SJSA1 (cell line): Measurements from ENCODE around the gene CDH22. TPM values are rescaled to one million over a fixed set of nuclear protein-coding genes. Genes with fewer than 3 reads are reported as not detected.

Experiments
- DNase-seq, 2 experiments: peaks; one replicate each; pipeline ENCODE4 v3.0.0-alpha.2; 2015 to 2020; ENCODE audit warnings: low spot score in 2 of 2, low read depth in 1 of 2
- H3K27ac ChIP-seq: fragments of 250-450 bp; sonication (Bioruptor Pico); 2 replicates; pipeline ENCODE4 v1.5.1; 2020; ENCODE audit warnings: mild to moderate bottlenecking, moderate library complexity
- H3K27me3 ChIP-seq: fragments of 250-450 bp; sonication (Bioruptor Pico); replicated peaks from 2 replicates; pipeline ENCODE4 v1.5.1; 2020; ENCODE audit warnings: mild to moderate bottlenecking, moderate library complexity
- H3K36me3 ChIP-seq: fragments of 250-450 bp; sonication (Bioruptor Pico); 2 replicates; pipeline ENCODE4 v1.5.1; 2020; ENCODE audit warnings: mild to moderate bottlenecking
- H3K4me1 ChIP-seq: fragments of 250-450 bp; sonication (Bioruptor Pico); replicated peaks from 2 replicates; pipeline ENCODE4 v1.6.1; 2021; ENCODE audit warnings: mild to moderate bottlenecking
- H3K4me3 ChIP-seq: fragments of 250-450 bp; sonication (Bioruptor Pico); 2 replicates; pipeline ENCODE4 v1.5.1; 2020; ENCODE audit warnings: mild to moderate bottlenecking
- H3K9me3 ChIP-seq: fragments of 250-450 bp; sonication (Bioruptor Pico); replicated peaks from 2 replicates; pipeline ENCODE4 v1.5.1; 2020; ENCODE audit warnings: mild to moderate bottlenecking
- total RNA-seq: library from RNA; depleted of rRNA; stranded (reverse); fragments of >200 nt; shearing (Covaris generic); gene quantifications from 2 replicates; pipeline ENCODE4 v1.2.3, GENCODE V29; 2014

The CDH22 gene
- total RNA-seq, 1 experiment from 2014 or later: not detected

- no peaks in the 10 kb centered on the region for H3K9me3 ChIP-seq
- H3K27ac ChIP-seq: no peak overlapping the region
- no peak overlapping the region for H3K4me3 ChIP-seq
- no peaks in the 10 kb centered on the region for H3K36me3 ChIP-seq
- peaks cover 10% of the 10 kb centered on the region for H3K4me1 ChIP-seq
- peaks cover 14% of the 10 kb centered on the region for H3K27me3 ChIP-seq
- DNase-seq: no peak
These were observed 91.4 kb downstream of the CDH22 start for GRCh38 chr20:46216770-46217464.

- peaks cover 10% of the 10 kb centered on the region for H3K4me1 ChIP-seq
- no peak overlapping the region for H3K27ac ChIP-seq
- DNase-seq: peak; percentile 51 to 83
- H3K9me3 ChIP-seq: no peaks in the 10 kb centered on the region
- peaks cover 20% of the 10 kb centered on the region for H3K27me3 ChIP-seq
- H3K4me3 ChIP-seq: no peak overlapping the region
- H3K36me3 ChIP-seq: no peaks in the 10 kb centered on the region
These were observed 92.2 kb downstream of the CDH22 start for GRCh38 chr20:46215913-46216707.

GRCh38 chr20:46214824-46215488 is 93.3 kb downstream of the CDH22 start:
- DNase-seq: peak in 1 of 2 experiments; percentile 22

GRCh38 chr20:46213946-46214823 is 94.1 kb downstream of the CDH22 start:
- no peak for DNase-seq
- no peak overlapping the region for H3K27ac ChIP-seq
- H3K4me1 ChIP-seq: peaks cover 10% of the 10 kb centered on the region
- peaks cover 21% of the 10 kb centered on the region for H3K27me3 ChIP-seq
- no peaks in the 10 kb centered on the region for H3K36me3 ChIP-seq
- no peaks in the 10 kb centered on the region for H3K9me3 ChIP-seq
- no peak overlapping the region for H3K4me3 ChIP-seq

More at GRCh38 chr20:46214824-46215488, 93.3 kb downstream of the CDH22 start:
- no peaks in the 10 kb centered on the region for H3K9me3 ChIP-seq
- H3K27ac ChIP-seq: no peak overlapping the region
- peaks cover 10% of the 10 kb centered on the region for H3K4me1 ChIP-seq
- H3K4me3 ChIP-seq: no peak overlapping the region
- no peaks in the 10 kb centered on the region for H3K36me3 ChIP-seq
- peaks cover 25% of the 10 kb centered on the region for H3K27me3 ChIP-seq

GRCh38 chr20:46212876-46213275 is 95.4 kb downstream of the CDH22 start:
- H3K27ac ChIP-seq: no peak overlapping the region
- H3K4me1 ChIP-seq: peaks cover 10% of the 10 kb centered on the region
- H3K9me3 ChIP-seq: no peaks in the 10 kb centered on the region
- no peaks in the 10 kb centered on the region for H3K36me3 ChIP-seq
- no peak overlapping the region for H3K4me3 ChIP-seq
- peaks cover 22% of the 10 kb centered on the region for H3K27me3 ChIP-seq
- DNase-seq: no peak

- Histone ChIP-seq H3K9me3 (no peaks in the 10 kb centered on the region), H3K36me3 (no peaks in the 10 kb centered on the region), H3K27ac (no peak overlapping the region), H3K4me3 (no peak overlapping the region), H3K27me3 (peaks cover 20% of the 10 kb centered on the region), H3K4me1 (peaks cover 10% of the 10 kb centered on the region)
- no peak for DNase-seq
These were observed 96.0 kb downstream of the CDH22 start for GRCh38 chr20:46212252-46212651.

- no peak for DNase-seq
- no peak overlapping the region for H3K4me3 ChIP-seq
- peaks cover 18% of the 10 kb centered on the region for H3K27me3 ChIP-seq
- no peak overlapping the region for H3K27ac ChIP-seq
- H3K4me1 ChIP-seq: peaks cover 9% of the 10 kb centered on the region
- H3K36me3 ChIP-seq: no peaks in the 10 kb centered on the region
- H3K9me3 ChIP-seq: no peaks in the 10 kb centered on the region
These were observed 97.0 kb downstream of the CDH22 start for GRCh38 chr20:46211331-46211722.

GRCh38 chr20:46210672-46211330 is 97.5 kb downstream of the CDH22 start:
- DNase-seq: no peak
- H3K36me3 ChIP-seq: no peaks in the 10 kb centered on the region
- peaks cover 4% of the 10 kb centered on the region for H3K4me1 ChIP-seq
- H3K27me3 ChIP-seq: peaks cover 18% of the 10 kb centered on the region
- no peak overlapping the region for H3K27ac ChIP-seq
- H3K4me3 ChIP-seq: no peak overlapping the region
- H3K9me3 ChIP-seq: no peaks in the 10 kb centered on the region

- Histone ChIP-seq H3K27me3 (peaks cover 21% of the 10 kb centered on the region), H3K4me3 (no peak overlapping the region), H3K9me3 (no peaks in the 10 kb centered on the region), H3K27ac (no peak overlapping the region), H3K4me1 (no peaks in the 10 kb centered on the region; the same call in 1 of the 2 replicates), H3K36me3 (no peaks in the 10 kb centered on the region)
- DNase-seq: no peak
These were observed 98.2 kb downstream of the CDH22 start for GRCh38 chr20:46209930-46210671.

- Histone ChIP-seq H3K9me3 (no peaks in the 10 kb centered on the region), H3K4me1 (no peaks in the 10 kb centered on the region; the same call in 1 of the 2 replicates), H3K27ac (no peak overlapping the region), H3K36me3 (no peaks in the 10 kb centered on the region), H3K27me3 (peaks cover 39% of the 10 kb centered on the region; the same call in 1 of the 2 replicates), H3K4me3 (no peak overlapping the region)
- DNase-seq: no peak
These were observed 100.5 kb downstream of the CDH22 start for GRCh38 chr20:46207793-46208192.

GRCh38 chr20:46206992-46207549 is 101.2 kb downstream of the CDH22 start:
- DNase-seq: no peak
- Histone ChIP-seq H3K9me3 (no peaks in the 10 kb centered on the region), H3K4me3 (no peak overlapping the region), H3K4me1 (no peaks in the 10 kb centered on the region; the same call in 1 of the 2 replicates), H3K27me3 (peaks cover 39% of the 10 kb centered on the region), H3K36me3 (no peaks in the 10 kb centered on the region), H3K27ac (no peak overlapping the region)

GRCh38 chr20:46206025-46206424 is 102.3 kb downstream of the CDH22 start:
- Histone ChIP-seq H3K27ac (no peak overlapping the region), H3K4me1 (no peaks in the 10 kb centered on the region; the same call in 1 of the 2 replicates), H3K27me3 (peaks cover 41% of the 10 kb centered on the region), H3K4me3 (no peak overlapping the region), H3K36me3 (no peaks in the 10 kb centered on the region), H3K9me3 (no peaks in the 10 kb centered on the region)
- no peak for DNase-seq
